Measurements from ENCODE around the gene NAPB. TPM values are rescaled to one million over a fixed set of nuclear protein-coding genes. Genes with fewer than 3 reads are reported as not detected.

The NAPB gene
- total RNA-seq, 4 donors from 2014 or later: 4.0 to 20.5 (median 12.0) TPM

DNA sequence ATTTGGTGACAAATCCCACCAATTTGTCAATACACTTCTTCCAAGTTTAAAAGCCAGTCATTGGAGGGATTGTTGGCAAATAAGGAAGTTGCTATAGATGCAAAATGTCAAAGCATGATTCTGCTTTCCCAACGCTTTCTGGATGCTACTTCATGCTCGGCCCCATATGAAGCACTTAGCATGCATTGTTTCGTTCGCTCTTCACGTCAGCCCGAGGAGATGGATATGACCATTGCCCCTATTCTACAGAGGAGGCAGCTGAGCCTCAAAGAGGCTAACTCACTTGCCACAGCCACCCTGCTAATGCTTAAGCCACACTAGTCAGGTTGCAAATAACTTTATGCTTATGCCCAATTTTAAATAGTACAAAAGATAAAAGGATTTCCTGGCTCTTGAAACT, 73.5 kb downstream of the NAPB start:
- peaks cover 16 to 30% (median 18%) of the 10 kb centered on the region in 4 donors for H3K4me1 ChIP-seq
- H3K4me3 ChIP-seq: no peak overlapping the region
- H3K36me3 ChIP-seq: no peaks in the 10 kb centered on the region
- H3K9me3 ChIP-seq: no peaks in the 10 kb centered on the region
- in situ Hi-C loops (cut with MboI; ENCODE audit: low pct_ligation_motif_present in 1 of 4, low pct_unique_long_range_greater_than_20kb in 1 of 4, low sequenced_read_pairs in 3 of 4): loop anchor here in 2 of 4 donors (10.0 to 25.0 kb wide), 3 partner anchors 265 to 653 kb away; partner anchors contain the start of gene CST9 (in 1 of the 2)
- no peaks in the 10 kb centered on the region for H3K27me3 ChIP-seq
- TF ChIP-seq, protein P1, sequence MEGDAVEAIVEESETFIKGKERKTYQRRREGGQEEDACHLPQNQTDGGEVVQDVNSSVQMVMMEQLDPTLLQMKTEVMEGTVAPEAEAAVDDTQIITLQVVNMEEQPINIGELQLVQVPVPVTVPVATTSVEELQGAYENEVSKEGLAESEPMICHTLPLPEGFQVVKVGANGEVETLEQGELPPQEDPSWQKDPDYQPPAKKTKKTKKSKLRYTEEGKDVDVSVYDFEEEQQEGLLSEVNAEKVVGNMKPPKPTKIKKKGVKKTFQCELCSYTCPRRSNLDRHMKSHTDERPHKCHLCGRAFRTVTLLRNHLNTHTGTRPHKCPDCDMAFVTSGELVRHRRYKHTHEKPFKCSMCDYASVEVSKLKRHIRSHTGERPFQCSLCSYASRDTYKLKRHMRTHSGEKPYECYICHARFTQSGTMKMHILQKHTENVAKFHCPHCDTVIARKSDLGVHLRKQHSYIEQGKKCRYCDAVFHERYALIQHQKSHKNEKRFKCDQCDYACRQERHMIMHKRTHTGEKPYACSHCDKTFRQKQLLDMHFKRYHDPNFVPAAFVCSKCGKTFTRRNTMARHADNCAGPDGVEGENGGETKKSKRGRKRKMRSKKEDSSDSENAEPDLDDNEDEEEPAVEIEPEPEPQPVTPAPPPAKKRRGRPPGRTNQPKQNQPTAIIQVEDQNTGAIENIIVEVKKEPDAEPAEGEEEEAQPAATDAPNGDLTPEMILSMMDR (IDR thresholded peaks at IDR 0.05): no peak
- TF ChIP-seq POLR2AphosphoS5 (IDR thresholded peaks at IDR 0.05) (no peak), EP300 (IDR thresholded peaks at IDR 0.05; ENCODE audit: low read depth) (no peak), POLR2A (IDR thresholded peaks at IDR 0.05) (no peak)
- WGBS, 2 donors (ENCODE audit: low coverage in 1 of 2): 92% methylated on average over 6 of the region's 6 CpGs; no CpG with 5 or more reads in 1 of the 2 donors
- no peak for DNase-seq
- intact Hi-C loops (cut with DNase I; ENCODE audit: low total_unique reads): no loop called here
- H3K27ac ChIP-seq: no peak overlapping the region

DNA sequence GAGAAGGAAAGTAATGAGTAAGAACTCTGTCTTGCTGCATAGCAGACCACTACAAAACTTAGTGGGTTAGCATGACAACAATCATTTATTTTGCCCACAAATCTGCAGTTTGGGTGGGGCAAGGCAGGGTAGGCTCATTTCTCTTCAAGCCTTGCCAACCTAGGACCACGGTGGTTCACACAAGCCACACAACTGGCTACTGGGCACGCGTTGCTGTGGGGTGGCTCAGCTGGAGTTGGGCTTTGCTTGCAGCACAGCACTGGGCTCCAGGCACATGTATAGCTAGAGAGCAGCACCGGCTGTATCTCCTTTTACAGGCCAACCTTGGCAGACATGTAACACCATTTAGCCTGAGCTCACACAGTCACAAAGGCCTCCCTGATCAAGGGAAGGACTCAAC, 75.3 kb downstream of the NAPB start:
- no peak overlapping the region for H3K27ac ChIP-seq
- 94% methylated on average over 4 of the region's 4 CpGs; no CpG with 5 or more reads in 1 of the 2 donors for WGBS, 2 donors (ENCODE audit: low coverage in 1 of 2)
- no peak overlapping the region for H3K4me3 ChIP-seq
- no peaks in the 10 kb centered on the region for H3K27me3 ChIP-seq
- TF ChIP-seq POLR2A (IDR thresholded peaks at IDR 0.05): no peak
- H3K9me3 ChIP-seq: no peaks in the 10 kb centered on the region
- intact Hi-C loops (cut with DNase I; ENCODE audit: low total_unique reads): no loop called here
- in situ Hi-C loops (cut with MboI; ENCODE audit: low pct_ligation_motif_present in 1 of 4, low pct_unique_long_range_greater_than_20kb in 1 of 4, low sequenced_read_pairs in 3 of 4): loop anchor here in 2 of 4 donors (10.0 to 25.0 kb wide), 3 partner anchors 266 to 651 kb away; partner anchors contain the start of gene CST9 (in 1 of the 2)
- DNase-seq: no peak
- no peaks in the 10 kb centered on the region for H3K36me3 ChIP-seq
- H3K4me1 ChIP-seq: peaks cover 8 to 16% (median 9%) of the 10 kb centered on the region in 4 donors

DNA sequence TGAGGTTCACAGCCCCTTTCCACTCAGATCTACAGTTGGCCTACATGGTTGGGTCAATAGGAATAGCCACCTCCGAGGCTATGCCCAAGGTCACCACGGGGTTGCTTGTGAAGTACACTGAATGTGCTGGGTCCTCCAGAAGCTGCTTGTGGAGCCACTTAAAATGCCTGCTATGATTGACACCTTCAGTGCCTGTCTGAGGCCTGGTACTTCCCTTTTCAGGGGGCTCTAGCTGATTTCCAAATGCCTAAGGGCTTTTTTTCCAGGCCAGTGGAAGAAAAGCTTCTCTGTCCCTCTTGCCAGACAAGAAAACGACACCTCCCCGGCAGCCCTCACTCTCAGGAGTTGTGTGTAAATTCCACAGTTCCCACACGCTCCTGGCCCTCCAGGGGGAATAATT, 77.0 kb downstream of the NAPB start:
- intact Hi-C loops (cut with DNase I; ENCODE audit: low total_unique reads) (no loop called here), in situ Hi-C loops (cut with MboI; ENCODE audit: low pct_ligation_motif_present in 1 of 4, low pct_unique_long_range_greater_than_20kb in 1 of 4, low sequenced_read_pairs in 3 of 4) (loop anchor here in 3 of 4 donors (5.0 to 25.0 kb wide), 4 partner anchors 268 to 652 kb away; partner anchors contain the start of gene CST9 (in 1 of the 3))
- Histone ChIP-seq H3K4me3 (no peak overlapping the region), H3K4me1 (peaks cover 5 to 12% (median 7%) of the 10 kb centered on the region in 4 donors), H3K27me3 (no peaks in the 10 kb centered on the region), H3K27ac (no peak overlapping the region), H3K36me3 (no peaks in the 10 kb centered on the region), H3K9me3 (no peaks in the 10 kb centered on the region)
- TF ChIP-seq, protein P1 (IDR thresholded peaks at IDR 0.05): no peak
- TF ChIP-seq POLR2AphosphoS5 (IDR thresholded peaks at IDR 0.05) (no peak), POLR2A (IDR thresholded peaks at IDR 0.05) (no peak), EP300 (IDR thresholded peaks at IDR 0.05; ENCODE audit: low read depth) (no peak)
- no peak for DNase-seq
- WGBS, 2 donors (ENCODE audit: low coverage in 1 of 2): 67 to 78% methylated on average over 3 to 5 of the region's 5 CpGs

DNA sequence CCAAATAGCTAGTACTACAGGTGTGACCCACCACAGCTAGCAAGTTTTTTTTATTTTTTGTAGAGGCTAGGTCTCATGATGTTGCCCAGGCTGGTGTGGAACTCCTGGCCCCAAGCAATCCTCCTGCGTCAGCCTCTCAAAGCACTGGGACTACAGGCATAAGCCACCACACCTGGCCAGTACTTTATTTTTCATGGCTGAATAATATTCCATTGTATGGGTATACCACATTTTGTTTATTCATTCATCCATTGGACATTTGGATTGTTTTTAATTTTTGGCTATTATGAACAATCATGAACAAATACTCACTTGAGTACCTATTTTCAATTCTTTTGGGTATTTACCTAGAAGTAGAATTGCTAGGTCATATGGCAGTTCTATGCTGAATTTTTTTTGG, 77.7 kb downstream of the NAPB start:
- H3K4me3 ChIP-seq: no peak overlapping the region
- intact Hi-C loops (cut with DNase I; ENCODE audit: low total_unique reads): no loop called here
- no peak for DNase-seq
- H3K4me1 ChIP-seq: peaks cover 0 to 5% (median under 1%) of the 10 kb centered on the region in 4 donors
- whole genome bisulfite sequencing, 2 donors (ENCODE audit: low coverage in 1 of 2): 95 to 100% methylated on average over 1 of the region's 1 CpG
- H3K27me3 ChIP-seq: no peaks in the 10 kb centered on the region
- H3K9me3 ChIP-seq: no peaks in the 10 kb centered on the region
- H3K27ac ChIP-seq: no peak overlapping the region
- TF ChIP-seq, protein P1 (IDR thresholded peaks at IDR 0.05): no peak
- TF ChIP-seq EP300 (IDR thresholded peaks at IDR 0.05; ENCODE audit: low read depth) (no peak), POLR2A (IDR thresholded peaks at IDR 0.05) (no peak), POLR2AphosphoS5 (IDR thresholded peaks at IDR 0.05) (no peak)
- in situ Hi-C loops (cut with MboI; ENCODE audit: low pct_ligation_motif_present in 1 of 4, low pct_unique_long_range_greater_than_20kb in 1 of 4, low sequenced_read_pairs in 3 of 4): loop anchor here in 3 of 4 donors (5.0 to 25.0 kb wide), 4 partner anchors 269 to 651 kb away; partner anchors contain the start of gene CST9 (in 1 of the 3)
- no peaks in the 10 kb centered on the region for H3K36me3 ChIP-seq

Data from transverse colon (tissue), 4 donors.